Measurements from ENCODE around the gene FHAD1.

GRCh38 chr1:15344800-15345704 lies 98.0 kb downstream of the FHAD1 start:
- TF ChIP-seq CTCF (IDR thresholded peaks at IDR 0.05) (no peak), POLR2A (IDR thresholded peaks at IDR 0.05) (no peak)

Measured in right lobe of liver (tissue), 4 donors.